Regular cardiac myocyte (primary cell): ENCODE measurements around the gene PDILT. TPM values are rescaled to one million over a fixed set of nuclear protein-coding genes. Genes with fewer than 3 reads are reported as not detected.

Source experiments
- total RNA-seq: library from RNA; depleted of rRNA; stranded (reverse); fragments of >200 nt; gene quantifications from 2 replicates; pipeline ENCODE4 v1.2.3, GENCODE V29; 2014

Gene PDILT, protein sequence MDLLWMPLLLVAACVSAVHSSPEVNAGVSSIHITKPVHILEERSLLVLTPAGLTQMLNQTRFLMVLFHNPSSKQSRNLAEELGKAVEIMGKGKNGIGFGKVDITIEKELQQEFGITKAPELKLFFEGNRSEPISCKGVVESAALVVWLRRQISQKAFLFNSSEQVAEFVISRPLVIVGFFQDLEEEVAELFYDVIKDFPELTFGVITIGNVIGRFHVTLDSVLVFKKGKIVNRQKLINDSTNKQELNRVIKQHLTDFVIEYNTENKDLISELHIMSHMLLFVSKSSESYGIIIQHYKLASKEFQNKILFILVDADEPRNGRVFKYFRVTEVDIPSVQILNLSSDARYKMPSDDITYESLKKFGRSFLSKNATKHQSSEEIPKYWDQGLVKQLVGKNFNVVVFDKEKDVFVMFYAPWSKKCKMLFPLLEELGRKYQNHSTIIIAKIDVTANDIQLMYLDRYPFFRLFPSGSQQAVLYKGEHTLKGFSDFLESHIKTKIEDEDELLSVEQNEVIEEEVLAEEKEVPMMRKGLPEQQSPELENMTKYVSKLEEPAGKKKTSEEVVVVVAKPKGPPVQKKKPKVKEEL
- not detected in 2 replicates for total RNA-seq

DNA sequence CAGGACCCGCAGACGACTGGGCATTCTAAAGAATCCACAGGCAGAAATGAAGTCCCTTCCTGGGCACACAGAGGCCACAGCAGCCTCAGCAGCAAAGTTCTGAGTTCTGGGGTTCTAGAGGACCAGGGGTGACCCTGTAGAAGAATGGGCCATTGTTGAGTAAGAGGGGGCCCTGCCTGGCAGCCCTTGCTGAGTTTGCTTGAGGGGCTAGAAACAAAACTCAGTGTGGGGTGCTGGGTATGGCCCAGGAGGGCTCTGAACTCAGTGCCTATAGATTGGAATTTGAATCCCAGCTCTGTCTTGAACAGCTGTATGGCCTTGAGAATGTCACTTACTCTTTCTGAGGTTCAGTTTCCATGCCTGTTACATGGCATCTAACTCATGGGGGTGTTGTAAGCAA, at the start of gene PDILT:
Gene PDILT (minus strand): TSS at position 101 of the 400 bp plus-strand sequence. CDS start 5,437 bp downstream, outside the sequence.

DNA sequence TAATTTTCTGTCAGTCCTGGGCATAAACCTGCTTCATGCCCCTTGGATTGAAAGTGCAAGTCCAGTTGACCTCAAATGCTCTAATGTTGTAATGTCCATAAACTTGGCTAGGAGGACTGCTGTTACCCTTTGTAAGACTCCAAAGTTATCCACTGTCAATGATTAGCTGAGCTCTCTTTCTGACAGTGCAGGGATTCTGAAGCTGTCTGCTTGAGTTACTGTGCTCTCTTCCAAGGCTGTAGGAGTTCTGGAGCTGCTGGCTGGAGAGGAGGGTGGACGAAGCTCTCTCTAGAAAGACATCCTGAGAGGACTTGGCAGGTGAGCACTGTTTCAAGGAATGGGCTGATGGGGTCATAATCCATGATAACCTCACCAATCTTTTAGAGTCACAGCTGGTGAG, 46.8 kb upstream of the PDILT start, which contains the start of gene ACSM2A:
Gene ACSM2A (plus strand): TSS at position 158 of the 400 bp plus-strand sequence. CDS start 8,594 bp downstream, outside the sequence.

GRCh38 chr16:20409398-20410120, 5.0 kb upstream of the PDILT start, which contains the start of gene ACSM5:
ACSM5 (plus strand) TSS chr16:20409534; CDS start chr16:20411485, 1,951 bp downstream.

GRCh38 chr16:20352615-20353014, 51.9 kb downstream of the PDILT start, which contains the start of gene UMOD:
UMOD (minus strand) TSS chr16:20352715; CDS start chr16:20350737, 1,978 bp downstream.

GRCh38 chr16:20327444-20328041, 77.0 kb downstream of the PDILT start, which contains the start of gene GP2:
GP2 (minus strand) TSS chr16:20327513; CDS start chr16:20326431, 1,082 bp downstream.

Other genes with a start within 250 kb of the PDILT start
- not detected in 2 replicates for gene GP2, start 77.2 kb downstream of the PDILT start, total RNA-seq
- gene UMOD, start 52.0 kb downstream of the PDILT start, total RNA-seq, result not detected in 2 replicates
- 0.19 TPM in 1 of 2 replicates, not detected in the other for gene ACSM5, start 4.8 kb upstream of the PDILT start, total RNA-seq
- gene ACSM2A, start 46.8 kb upstream of the PDILT start, total RNA-seq, result under 0.01 TPM in 1 of 2 replicates, not detected in the other
- gene ACSM2B, start 171.6 kb upstream of the PDILT start, total RNA-seq, result under 0.01 TPM in 1 of 2 replicates, not detected in the other